ENCODE data around the gene LMTK2.

- no peak for TF ChIP-seq CTCF (IDR thresholded peaks at IDR 0.05)
- no peak for TF ChIP-seq EP300 (IDR thresholded peaks at IDR 0.05)
Observed at GRCh38 chr7:98210513-98211220, 104.0 kb downstream of the LMTK2 start.

Data from sigmoid colon (tissue), 4 donors.